T47D (cell line): ENCODE results near the gene SMC3.

Source experiments
- DNase-seq, 2 experiments: peaks; one replicate each; pipeline versions ENCODE4 v3.0.0 to v3.0.0-alpha.2; 2011 to 2012; ENCODE audit warnings: low read depth in 1 of 2, low spot score in 1 of 2
- JUND ChIP-seq: IDR thresholded peaks from 2 replicates; pipeline ENCODE4 v1.6.1; 2012; ENCODE audit warnings: low read depth
- in situ Hi-C: cut with HindIII; loops from 2 replicates; pipeline ENCODE4 v1.10.0; 2016; ENCODE audit warnings: low sequenced_read_pairs, low pct_unique_long_range_greater_than_20kb

SMC3 gene

DNA sequence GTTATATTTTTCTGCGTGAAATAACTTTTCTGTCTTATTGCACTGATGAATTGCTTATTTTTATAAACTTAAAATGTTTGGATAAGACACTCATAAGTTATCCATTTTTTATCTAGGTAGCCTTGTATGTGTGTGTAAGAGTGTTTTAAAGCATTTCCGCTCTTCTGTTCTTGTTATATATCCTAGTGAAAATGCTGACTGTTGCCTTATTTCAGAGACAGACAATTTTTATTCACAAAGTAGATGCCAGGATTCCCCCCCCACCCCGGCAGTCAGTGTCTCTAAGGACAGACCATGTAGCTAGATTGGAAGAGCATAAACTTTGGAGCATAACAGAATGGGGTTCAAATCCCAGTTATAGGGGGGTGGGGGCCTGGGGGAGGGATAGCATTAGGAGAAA lies 1.6 kb downstream of the SMC3 start:
- in situ Hi-C loops: no loop called here
- TF ChIP-seq JUND: no peak
- no peak for DNase-seq

DNA sequence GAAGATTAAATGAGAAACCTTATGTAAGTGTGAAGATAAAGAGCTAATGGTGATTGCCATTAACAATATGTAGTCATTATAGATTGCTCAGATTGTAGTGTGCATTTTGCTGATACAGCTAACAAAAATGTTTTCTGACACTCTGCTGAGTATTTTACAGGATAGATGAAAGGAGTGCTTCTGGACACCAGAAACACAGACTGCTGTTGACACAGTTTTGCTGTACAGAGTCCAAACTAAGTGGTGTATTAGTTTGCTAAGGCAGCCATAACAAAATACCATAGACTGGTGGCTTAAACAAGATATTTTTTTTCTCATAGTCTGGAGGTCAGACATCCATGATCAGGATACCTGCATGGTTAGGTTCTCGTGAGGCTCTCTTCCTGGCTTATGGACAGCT lies 2.2 kb downstream of the SMC3 start:
- in situ Hi-C loops: no loop called here
- TF ChIP-seq JUND: no peak
- no peak for DNase-seq

DNA sequence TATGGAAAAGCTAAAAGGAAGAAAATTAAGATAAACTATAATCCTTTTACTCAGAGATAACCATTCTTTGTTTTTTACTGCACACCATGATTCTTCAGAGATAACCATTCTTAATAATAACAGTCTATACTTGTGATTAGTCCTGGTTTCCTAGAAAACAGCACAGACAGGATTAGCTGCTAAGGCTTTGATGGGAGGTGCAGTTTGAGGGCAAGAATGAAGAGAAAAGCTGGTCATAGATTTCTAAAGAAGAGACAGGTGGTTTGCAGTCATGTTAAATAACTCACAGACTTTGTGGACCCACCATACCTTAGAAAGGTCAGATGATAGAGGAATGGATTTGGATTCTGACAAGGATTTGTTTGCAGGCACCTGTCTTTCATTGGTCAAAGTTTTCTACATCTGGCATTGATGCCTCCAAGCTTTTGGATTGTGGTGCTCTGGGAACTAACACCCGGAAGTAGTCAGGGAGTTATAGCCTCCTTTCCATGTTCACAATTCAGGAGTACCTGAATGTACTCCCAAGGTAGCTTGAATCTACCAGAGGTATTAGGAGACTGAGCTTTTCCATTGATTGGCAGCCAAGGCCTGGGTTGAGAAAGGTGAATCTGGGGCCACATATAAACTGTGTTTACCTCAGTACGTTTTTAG lies 3.7 kb downstream of the SMC3 start:
- in situ Hi-C loops: no loop called here
- no peak for TF ChIP-seq JUND
- no peak for DNase-seq

DNA sequence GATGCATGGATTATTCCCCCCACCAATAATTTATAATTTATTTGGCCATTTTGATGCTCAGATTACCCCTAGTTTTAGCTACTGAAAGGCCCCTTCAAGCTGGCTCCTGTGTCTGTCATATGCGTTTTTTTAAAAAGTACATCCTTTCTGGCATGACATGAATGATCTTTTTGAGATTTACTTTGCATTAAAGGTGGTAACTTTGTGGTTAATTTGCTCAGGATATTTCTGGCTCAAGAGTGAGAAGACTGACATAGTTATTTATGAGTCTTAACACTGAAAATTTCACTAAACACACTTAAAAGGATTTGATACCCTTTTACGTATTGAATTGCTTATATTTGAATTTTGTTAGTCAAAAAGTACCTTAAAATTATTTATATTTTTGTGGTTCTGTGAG lies 5.4 kb downstream of the SMC3 start:
- DNase-seq: no peak
- in situ Hi-C loops: no loop called here
- TF ChIP-seq JUND: no peak

DNA sequence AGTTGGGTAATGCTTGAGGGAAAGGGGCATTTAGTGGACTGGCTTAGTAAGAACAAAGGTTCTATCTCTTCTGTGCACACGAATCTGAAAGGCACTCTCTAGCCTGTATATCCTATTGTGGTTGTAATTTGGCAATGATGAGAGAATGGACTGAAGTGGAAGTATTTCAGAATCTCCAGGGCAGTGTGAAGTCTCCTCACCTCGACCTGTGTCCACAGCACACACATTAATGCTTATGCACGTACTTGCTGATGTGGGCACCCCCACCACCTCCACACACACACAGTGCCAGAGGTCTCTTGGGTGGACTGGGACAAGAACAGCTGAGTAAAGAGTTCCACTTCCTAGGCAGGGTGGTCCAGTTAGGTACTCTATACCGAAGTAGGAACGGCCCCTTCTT lies 6.9 kb downstream of the SMC3 start:
- no peak for TF ChIP-seq JUND
- DNase-seq: no peak
- in situ Hi-C loops: no loop called here

DNA sequence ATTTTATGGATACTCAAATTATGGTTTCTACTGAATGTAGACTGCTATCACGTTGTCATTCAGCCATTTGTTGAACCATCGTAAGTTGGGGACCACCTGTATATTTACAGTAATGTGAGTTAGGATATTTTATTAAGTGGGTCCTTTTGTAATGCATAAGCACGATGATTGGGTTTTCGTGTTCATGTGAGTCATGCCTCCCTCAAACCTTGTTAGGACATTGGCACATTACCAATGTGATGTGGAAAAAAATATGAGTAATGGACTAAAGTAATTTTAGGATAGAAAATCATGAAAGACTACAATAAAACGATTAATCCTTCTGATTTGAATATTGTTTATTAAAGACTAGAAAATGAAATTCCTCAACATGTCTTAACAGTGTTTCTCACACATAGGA lies 8.7 kb downstream of the SMC3 start:
- TF ChIP-seq JUND: no peak
- in situ Hi-C loops: no loop called here

DNA sequence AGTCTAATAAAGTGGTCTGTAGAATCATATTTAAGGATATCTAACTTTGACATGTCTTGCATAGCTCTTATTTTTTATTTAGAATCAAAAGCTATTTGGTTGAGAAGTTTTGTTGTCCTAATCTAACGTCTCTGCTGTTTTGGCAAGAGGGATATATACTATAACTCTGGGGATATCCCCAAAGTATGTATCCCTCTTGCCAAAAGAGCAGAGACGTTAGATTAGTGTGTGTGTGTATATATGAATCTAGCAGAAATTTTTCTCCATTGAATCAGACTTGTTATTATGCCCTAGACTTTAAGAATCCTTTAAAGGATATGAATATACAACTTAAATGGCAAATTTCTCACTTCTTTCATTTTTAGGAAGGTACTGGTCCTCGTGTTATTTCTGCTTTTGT lies 9.6 kb downstream of the SMC3 start:
- no peak for DNase-seq
- in situ Hi-C loops: no loop called here
- no peak for TF ChIP-seq JUND

More for the DNA sequence above, 8.7 kb downstream of the SMC3 start:
- no peak for DNase-seq

DNA sequence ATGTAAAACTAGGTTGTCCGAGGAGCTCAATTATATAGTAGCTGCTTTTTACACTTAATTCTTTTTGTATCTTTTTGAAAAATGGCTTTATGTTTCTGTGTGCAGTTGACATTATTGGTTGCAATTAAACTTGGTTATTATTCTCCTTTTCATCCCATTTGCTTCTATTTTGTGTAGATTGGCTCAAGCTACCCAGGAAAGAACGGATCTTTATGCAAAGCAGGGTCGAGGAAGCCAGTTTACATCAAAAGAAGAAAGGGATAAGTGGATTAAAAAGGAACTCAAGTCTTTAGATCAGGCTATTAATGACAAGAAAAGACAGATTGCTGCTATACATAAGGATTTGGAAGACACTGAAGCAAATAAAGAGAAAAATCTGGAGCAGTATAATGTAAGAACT lies 16.5 kb downstream of the SMC3 start:
- in situ Hi-C loops: no loop called here
- DNase-seq: no peak
- no peak for TF ChIP-seq JUND

DNA sequence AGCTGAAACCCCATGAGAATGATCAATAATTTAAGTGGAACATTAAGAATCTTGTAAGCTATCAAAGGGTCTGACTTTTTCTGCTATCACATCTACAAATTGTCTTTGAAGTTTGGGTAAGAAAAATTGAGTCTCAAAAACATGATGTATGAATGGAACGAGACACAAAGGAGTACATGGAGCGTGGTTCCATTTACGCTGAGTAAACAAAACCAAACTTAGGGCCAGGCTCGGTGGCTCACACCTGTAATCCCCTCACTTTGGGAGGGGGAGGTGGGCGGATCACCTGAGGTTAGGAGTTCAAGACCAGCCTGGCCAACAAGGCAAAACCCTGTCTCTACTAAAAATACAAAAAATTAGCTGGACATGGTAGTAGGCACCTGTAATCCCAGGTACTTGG lies 24.3 kb downstream of the SMC3 start:
- in situ Hi-C loops: no loop called here
- no peak for TF ChIP-seq JUND
- no peak for DNase-seq

DNA sequence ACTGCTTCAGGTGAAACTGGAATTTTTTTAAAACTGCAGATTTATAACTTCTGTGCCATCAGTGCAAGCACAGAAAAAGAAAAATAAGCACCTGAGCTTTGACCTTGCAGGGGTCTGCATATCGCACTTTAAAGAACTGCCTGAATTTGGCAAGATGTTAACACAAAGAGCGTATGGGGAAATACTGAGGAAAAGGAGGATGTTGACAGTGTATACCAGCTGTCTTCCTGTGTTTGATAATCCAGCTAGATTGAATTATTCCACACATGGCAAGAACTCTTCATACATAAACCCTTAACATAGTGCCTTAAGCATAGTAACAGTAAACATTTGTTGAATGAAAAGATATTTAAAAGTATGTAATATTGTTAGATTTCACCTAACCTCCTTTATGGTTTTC lies 30.0 kb downstream of the SMC3 start:
- DNase-seq: no peak
- in situ Hi-C loops: no loop called here
- TF ChIP-seq JUND: no peak

DNA sequence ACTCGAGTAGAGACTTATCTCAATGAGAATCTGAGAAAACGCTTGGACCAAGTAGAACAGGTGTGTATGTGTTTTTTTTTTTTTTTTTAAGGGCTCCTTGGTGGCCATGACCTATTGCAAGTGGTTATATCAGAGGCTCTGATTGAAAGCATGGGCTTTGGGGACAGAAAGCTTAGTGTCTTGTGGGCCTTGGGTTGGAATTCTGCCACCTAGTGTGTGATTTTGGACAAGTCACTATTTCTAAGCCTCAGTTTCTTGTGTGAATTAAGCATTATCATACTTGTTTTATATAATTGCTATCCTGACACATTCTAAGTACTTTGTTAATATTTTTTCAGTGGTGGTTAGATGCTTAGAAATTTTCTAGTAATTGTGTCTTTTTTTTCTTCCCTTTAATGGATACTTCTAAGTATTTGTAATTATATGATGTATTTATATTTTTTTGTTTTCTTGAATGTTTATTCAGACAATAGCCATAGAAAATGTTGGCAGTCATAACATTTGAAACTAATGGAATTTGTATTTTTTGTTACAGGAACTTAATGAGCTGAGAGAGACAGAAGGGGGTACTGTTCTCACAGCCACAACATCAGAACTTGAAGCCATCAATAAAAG lies 33.1 kb downstream of the SMC3 start:
- in situ Hi-C loops: no loop called here
- no peak for TF ChIP-seq JUND
- peak in 1 of 2 experiments; percentile 66 for DNase-seq

DNA sequence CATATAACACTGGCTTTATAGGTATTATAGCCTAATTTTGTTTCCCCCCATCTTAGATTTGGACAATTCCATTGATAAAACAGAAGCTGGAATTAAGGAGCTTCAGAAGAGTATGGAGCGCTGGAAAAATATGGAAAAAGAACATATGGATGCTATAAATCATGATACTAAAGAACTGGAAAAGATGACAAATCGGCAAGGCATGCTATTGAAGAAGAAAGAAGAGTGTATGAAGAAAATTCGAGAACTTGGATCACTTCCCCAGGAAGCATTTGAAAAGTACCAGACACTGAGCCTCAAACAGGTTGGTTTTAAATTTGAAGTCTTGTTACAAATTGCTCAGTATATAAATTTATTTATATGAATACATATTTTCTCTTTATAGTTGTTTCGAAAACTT lies 34.1 kb downstream of the SMC3 start:
- DNase-seq: no peak
- no peak for TF ChIP-seq JUND
- in situ Hi-C loops: no loop called here

DNA sequence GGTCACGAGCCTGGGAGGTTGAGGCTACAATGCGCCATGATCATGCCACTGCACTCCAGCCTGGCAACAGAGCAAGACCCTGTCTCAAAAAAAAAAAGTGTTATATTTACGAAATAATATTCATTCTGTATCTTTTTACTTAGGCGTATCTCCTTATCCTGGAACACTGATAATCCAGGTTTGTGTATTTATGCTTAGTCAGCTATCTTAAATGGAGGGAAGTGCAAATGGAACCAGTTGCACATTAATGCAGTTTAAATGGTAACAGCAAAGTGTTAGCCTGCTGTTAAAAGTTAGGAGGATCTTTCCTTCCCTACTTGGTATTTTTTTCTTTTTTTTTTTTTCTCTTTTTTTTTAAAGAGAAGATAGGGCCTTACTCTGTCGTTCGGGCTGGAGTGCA lies 40.6 kb downstream of the SMC3 start:
- in situ Hi-C loops: no loop called here
- no peak for TF ChIP-seq JUND
- no peak for DNase-seq

DNA sequence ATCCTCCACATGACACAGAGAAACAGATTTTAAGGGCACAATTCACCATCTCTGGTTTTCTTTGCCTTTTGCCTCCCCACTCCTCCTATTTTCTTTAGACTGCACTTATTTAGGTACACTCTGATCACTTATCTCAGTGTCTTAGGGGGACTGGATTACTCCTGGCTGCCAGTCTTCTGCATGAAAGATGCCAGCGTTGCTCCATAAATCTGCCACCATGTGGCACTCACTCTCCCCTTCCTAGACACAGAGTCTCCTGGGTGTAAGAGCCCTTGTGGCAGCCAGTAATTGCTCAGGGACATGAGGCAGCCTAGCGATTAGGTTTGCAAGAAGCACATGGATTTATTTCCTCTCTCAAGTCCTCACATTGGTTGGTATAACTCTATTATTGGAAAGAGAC lies 42.1 kb downstream of the SMC3 start:
- in situ Hi-C loops: no loop called here
- TF ChIP-seq JUND: no peak
- DNase-seq: peak; percentile 12 to 67
